T47D (cell line): ENCODE results near the gene RAPGEF3.
A peak's percentile ranks its signal among the peaks of the same experiment; 100 is the strongest.

Experiments
- DNase-seq, 2 experiments: peaks; one replicate each; pipeline versions ENCODE4 v3.0.0 to v3.0.0-alpha.2; 2011 to 2012; ENCODE audit warnings: low read depth in 1 of 2, low spot score in 1 of 2
- JUND ChIP-seq: IDR thresholded peaks from 2 replicates; pipeline ENCODE4 v1.6.1; 2012; ENCODE audit warnings: low read depth
- in situ Hi-C: cut with HindIII; loops from 2 replicates; pipeline ENCODE4 v1.10.0; 2016; ENCODE audit warnings: low sequenced_read_pairs, low pct_unique_long_range_greater_than_20kb

The RAPGEF3 gene

DNA sequence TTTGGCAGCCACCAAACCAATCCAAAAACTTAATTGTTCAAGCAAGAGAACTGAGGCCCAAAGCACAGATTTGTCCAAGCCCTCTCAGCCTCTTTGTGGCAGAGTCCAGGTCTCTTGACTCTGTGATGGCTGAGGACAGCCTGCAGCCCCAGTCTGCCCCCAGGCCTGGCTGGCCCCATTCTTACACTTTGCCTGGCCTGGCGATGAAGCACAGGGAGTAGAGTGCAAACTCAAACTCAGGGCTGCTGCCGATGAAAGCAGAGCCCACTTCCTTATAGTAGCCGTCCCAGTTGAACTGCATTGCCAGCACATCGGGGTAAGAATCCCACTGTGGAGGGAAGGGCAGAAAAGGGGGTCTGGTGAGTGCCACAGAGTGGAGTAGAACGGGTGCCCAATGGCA, 47.2 kb downstream of the RAPGEF3 start:
- no peak for TF ChIP-seq JUND
- in situ Hi-C loops, result no loop called here
- DNase-seq, result no peak

DNA sequence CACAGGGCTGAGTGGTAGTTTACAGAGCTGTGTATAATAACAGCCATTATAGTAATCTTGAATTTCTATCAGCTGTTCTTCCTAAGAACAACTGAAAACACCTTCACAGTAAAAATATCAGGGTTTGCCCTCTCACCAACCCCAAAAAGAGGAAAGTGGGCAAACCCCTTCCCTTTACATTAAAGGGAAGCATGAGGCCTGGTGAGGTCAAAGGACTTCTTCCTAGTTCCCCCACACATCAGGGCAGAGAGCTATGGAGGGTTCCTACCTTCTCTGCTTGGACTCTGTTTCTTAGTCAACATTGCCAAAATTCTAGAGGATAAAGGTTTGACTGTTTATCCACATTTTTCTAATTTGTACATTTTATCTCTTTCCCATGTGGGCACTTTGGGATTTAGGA, 48.4 kb downstream of the RAPGEF3 start:
- no peak for TF ChIP-seq JUND
- DNase-seq, result no peak
- in situ Hi-C loops, result no loop called here

DNA sequence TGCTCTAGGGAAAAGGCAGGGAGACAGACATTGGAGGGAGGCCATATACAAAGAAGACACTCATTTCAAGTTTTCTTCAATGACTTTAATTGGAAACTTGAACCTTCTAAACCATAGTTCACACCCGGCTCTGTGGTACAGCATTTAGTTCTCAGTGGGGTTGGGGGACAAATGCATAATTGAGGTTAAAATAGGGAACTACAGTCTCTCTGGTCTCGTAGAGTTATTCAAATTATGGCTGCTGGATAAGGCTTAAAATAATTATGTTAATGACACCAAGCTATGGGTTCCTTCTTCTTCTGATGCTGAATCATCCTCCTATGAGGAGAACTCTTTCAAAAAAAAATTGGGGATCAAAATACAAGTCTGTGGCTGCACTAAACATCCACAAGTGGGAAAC, 49.0 kb downstream of the RAPGEF3 start:
- TF ChIP-seq JUND, result no peak
- in situ Hi-C loops, result no loop called here
- DNase-seq, result no peak

DNA sequence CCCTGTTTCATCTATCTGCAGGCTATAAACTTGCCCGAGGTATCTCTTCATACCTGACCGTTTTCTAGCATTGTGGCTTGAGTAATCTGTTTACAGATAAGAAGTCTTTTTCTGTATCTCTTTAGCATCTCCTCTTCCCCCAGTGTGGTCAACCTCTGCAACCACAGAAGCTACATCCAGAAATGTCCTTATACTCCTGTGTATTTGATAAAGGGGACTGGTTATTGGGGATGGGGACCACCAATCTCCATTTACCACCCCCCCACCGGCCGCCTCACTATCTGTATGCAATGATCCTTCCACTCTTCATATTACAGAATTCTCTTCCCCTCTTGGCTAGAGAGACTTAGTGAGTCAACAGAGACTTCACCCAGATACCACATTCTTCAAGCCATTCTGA, 49.4 kb downstream of the RAPGEF3 start:
- no peak for TF ChIP-seq JUND
- no peak for DNase-seq
- in situ Hi-C loops, result no loop called here

DNA sequence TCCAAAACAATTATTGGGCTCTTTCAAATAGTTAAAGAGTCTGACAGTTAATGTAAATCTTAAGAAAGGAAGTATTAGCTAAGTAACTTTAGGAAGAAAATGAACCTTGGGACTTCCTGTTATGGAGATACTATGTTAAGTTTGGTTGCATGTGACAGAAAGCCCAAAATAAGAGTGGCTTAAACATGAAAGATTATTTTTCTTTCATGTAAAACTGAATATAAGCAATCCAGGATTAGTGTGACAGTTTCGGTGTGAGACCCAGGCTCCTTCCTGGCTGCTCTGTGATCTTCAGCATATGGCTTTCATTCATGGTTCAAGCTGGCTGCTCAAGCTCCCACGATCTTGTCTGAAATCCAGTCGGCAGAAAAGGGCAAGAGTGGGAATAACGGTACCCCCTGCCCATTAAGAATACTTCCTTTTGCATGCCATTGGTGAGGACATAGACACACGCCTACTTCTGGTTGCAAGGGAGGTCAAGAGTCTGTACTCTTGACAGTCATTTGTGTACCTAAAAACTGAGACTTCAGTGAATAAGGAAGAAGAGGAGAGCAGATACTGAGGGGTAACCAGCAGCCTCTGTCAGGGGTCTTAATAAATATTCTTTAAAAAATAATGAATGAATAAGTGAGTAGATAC, 50.7 kb downstream of the RAPGEF3 start:
- DNase-seq, result no peak
- in situ Hi-C loops, result no loop called here
- TF ChIP-seq JUND, result no peak

DNA sequence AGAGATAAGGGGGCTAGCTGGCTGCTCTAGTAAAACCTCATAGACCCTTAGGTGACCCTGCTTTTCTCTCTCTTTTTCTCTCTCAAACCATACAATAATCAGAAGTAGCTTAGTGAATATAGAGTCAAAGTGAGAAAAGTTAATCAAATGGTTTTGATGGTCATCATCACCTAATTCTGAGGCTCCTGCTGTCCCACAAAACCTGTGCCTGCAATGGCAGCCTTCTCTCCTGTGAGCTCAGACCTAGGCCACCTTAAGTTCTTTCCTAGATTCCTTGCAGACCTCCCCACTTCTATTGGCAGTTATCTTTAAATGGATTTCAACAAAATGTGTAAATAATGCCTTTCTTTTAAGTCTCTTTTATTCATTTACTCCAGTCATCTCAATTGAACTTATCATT, 51.3 kb downstream of the RAPGEF3 start:
- DNase-seq, result no peak
- no peak for TF ChIP-seq JUND
- in situ Hi-C loops, result no loop called here

DNA sequence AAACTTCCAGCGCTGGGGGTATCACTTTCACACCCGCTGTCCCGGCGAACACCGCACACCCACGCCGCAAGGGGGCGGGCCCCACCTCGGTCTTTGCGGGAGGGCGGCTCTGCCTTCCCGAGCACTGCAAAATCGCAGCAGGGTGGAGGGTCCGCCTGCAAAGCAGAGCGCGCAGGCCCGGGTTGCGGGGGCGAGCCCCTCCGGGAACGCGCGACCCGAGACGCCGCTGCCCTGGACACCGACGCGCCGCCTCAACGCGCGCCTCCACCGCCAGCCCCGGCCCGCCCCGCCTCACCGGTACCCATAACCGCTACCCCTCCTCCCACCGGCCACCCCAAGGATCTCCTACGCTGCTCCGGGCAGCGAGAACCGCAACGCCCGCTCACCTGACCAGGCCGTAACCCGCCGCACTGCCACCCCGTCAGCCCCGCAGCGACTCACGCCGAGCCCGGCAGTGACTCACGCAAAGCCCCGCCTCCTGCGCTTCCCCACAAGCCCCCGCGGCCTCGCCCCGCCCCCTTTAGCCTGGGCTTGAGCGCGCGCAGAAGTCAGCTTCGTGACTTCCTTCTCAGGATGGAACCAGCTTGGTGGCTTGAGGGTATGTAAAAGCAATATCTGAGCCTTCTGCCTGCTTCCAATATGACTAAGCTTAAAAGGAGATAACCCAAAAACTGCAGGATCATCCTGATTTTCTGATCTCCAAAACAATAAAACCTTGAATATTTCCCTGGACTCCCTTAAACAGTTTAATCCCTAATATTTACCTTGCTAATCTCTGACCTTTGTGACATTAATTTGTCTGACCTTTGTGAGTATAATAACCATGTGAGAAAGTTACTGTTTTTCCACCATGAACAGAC, 52.9 kb downstream of the RAPGEF3 start, which contains the start of gene RPAP3:
RPAP3 (minus strand) TSS at position 465 of the 860 bp plus-strand sequence. CDS start 3,190 bp downstream, outside the sequence.
- no peak for TF ChIP-seq JUND
- in situ Hi-C loops, result no loop called here
- peak; percentile 92 to 98 for DNase-seq

DNA sequence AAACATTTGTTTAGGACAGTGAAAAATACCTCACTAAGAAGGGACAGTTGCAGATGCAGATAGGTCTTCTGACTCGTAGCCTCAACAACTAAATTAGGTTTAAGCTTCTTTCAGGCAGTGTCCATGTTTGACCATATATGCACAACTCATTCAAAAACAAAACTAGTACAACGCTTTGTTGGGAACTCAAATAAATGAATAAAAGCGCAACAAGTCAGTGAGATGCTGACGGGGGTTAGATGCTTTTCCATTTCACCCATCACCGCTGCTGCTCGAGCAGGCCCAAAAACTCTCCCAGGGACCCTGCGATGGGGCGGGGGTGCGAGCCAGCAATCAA, 53.5 kb downstream of the RAPGEF3 start:
- in situ Hi-C loops, result no loop called here
- peak in 1 of 2 experiments; percentile 7 for DNase-seq
- TF ChIP-seq JUND, result no peak

DNA sequence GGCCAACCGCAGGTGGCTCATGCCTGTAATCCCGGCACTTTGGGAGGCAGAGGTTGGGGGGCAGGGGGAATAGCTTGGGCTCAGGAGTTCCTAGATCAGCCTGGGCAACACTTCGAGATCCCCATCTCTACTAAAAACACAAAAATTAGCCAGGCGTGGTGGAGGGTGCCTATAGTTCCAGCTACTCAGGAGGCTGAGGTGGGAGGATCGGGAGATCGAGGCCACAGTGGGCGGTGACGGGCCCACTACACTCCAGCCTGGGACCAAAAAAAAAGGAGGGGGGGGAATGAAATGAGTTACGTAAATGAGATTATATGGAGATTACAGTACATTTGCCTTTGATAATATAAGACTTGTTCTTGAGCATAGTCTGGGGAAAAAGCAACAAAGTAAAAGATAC, 54.0 kb downstream of the RAPGEF3 start:
- no peak for TF ChIP-seq JUND
- DNase-seq, result no peak
- in situ Hi-C loops, result no loop called here

DNA sequence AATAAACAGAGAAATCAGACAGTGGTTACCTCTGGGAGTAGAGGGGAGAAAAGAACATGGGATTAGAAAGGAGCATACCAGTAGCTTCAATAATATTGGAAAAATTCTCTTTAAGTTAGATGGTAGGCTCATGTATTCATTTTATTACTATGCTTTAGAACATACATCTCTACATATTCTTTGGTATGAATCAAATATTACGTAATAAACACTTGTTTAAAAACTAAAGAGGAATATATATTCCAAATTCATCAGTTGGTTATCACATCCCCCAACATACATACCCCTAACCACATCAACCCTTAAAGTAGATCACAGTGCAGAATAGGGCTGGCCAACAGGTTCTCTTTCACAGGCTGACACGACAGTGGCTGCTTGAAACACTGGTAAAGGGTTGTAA, 58.4 kb downstream of the RAPGEF3 start:
- in situ Hi-C loops, result no loop called here
- no peak for DNase-seq
- no peak for TF ChIP-seq JUND

DNA sequence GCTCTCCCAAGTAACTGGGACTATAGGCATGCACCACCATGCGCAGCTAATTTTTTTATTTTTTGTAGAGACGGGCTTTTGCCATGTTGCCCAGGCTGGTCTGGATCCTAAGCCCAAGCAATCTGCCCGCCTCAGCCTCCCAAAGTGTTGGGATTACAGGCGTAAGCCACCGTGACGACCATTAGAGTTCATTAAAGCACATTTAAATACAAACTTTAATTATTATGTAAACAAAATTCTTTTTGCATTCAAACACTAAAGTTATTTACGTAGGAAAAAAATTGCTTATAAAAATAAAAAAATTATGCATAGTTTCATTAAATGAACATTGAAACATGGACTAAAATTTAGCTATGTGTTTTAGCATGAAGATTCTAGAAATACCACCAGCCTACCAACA, 60.0 kb downstream of the RAPGEF3 start:
- no peak for DNase-seq
- no peak for TF ChIP-seq JUND
- in situ Hi-C loops, result no loop called here

DNA sequence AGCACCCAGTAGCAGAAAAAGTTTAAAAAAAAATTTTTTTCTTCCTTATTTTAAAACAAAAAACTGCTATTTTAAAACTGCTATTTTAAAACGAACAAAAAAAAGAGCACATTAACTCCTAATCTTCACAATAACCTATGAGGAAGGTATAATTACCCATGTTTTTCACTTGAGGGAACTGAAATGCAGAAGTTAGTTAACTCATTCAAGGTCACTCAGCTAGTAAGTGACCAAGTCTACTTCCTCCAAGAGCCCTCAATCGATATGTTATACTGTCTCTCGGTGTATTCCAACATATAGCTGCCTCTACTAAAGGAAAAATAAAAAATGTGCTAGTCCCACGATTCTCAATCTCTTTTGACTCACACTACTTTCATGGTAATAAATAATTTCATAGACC, 60.6 kb downstream of the RAPGEF3 start:
- DNase-seq, result no peak
- in situ Hi-C loops, result no loop called here
- TF ChIP-seq JUND, result no peak

DNA sequence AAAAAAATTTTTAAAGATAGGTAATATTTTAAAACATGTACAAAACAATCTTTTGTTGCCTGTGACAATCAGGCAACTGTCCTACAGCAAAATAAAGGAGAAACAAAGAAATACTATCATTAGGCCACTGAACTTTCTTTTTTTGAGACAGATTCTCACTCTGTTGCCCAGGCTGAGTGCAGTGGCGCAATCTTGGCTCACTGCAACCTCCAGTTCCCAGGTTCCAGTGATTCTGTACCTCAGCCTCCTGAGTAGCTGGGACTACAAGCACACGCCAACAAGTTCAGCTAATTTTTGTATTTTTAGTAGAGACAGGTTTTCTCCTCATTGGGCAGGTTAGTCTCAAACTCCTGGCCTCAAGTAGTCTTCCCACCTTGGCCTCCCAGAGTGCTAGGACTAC, 69.5 kb downstream of the RAPGEF3 start:
- in situ Hi-C loops, result no loop called here
- no peak for DNase-seq
- TF ChIP-seq JUND, result no peak
